ENCODE measurements around the gene CIAO2B.

DNA sequence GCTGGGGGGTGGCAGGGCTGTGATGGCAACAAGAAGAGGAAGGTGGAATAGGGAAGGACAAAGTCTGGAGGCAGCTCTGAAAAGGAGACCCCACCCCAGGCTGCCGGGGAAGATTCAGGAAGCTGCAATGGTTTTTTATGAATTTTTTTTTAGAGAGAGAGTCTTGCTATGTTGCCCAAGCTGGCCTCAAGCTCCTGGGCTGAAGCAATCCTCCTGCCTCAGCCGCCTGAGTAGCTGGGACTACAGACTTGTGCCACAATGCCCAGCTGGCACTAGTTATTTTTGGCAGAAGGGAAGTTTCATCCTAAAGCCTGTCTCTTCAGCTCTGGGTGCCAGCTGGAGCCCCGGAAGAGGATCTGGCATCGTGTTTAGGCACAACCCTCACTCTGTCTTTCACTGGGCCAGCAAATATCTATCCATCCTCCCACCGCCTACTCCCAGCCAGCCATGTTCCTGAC lies 25.5 kb upstream of the CIAO2B start:
- TF ChIP-seq POLR2AphosphoS5 (IDR thresholded peaks at IDR 0.05; ENCODE audit: low read depth) = no peak
- TF ChIP-seq, protein P1, sequence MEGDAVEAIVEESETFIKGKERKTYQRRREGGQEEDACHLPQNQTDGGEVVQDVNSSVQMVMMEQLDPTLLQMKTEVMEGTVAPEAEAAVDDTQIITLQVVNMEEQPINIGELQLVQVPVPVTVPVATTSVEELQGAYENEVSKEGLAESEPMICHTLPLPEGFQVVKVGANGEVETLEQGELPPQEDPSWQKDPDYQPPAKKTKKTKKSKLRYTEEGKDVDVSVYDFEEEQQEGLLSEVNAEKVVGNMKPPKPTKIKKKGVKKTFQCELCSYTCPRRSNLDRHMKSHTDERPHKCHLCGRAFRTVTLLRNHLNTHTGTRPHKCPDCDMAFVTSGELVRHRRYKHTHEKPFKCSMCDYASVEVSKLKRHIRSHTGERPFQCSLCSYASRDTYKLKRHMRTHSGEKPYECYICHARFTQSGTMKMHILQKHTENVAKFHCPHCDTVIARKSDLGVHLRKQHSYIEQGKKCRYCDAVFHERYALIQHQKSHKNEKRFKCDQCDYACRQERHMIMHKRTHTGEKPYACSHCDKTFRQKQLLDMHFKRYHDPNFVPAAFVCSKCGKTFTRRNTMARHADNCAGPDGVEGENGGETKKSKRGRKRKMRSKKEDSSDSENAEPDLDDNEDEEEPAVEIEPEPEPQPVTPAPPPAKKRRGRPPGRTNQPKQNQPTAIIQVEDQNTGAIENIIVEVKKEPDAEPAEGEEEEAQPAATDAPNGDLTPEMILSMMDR (IDR thresholded peaks at IDR 0.05; ENCODE audit: insufficient read depth, low read length) = no peak
- TF ChIP-seq, protein P2, sequence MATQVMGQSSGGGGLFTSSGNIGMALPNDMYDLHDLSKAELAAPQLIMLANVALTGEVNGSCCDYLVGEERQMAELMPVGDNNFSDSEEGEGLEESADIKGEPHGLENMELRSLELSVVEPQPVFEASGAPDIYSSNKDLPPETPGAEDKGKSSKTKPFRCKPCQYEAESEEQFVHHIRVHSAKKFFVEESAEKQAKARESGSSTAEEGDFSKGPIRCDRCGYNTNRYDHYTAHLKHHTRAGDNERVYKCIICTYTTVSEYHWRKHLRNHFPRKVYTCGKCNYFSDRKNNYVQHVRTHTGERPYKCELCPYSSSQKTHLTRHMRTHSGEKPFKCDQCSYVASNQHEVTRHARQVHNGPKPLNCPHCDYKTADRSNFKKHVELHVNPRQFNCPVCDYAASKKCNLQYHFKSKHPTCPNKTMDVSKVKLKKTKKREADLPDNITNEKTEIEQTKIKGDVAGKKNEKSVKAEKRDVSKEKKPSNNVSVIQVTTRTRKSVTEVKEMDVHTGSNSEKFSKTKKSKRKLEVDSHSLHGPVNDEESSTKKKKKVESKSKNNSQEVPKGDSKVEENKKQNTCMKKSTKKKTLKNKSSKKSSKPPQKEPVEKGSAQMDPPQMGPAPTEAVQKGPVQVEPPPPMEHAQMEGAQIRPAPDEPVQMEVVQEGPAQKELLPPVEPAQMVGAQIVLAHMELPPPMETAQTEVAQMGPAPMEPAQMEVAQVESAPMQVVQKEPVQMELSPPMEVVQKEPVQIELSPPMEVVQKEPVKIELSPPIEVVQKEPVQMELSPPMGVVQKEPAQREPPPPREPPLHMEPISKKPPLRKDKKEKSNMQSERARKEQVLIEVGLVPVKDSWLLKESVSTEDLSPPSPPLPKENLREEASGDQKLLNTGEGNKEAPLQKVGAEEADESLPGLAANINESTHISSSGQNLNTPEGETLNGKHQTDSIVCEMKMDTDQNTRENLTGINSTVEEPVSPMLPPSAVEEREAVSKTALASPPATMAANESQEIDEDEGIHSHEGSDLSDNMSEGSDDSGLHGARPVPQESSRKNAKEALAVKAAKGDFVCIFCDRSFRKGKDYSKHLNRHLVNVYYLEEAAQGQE (IDR thresholded peaks at IDR 0.05; ENCODE audit: insufficient replicate concordance, low read depth) = no peak
